ENCODE results near the gene AKAP17A. TPM values are rescaled to one million over a fixed set of nuclear protein-coding genes. Genes with fewer than 3 reads are reported as not detected.
A peak's percentile ranks its signal among the peaks of the same experiment; 100 is the strongest.

The AKAP17A gene
- total RNA-seq, 1 donor from 2014 or later, result 30.8 TPM

DNA sequence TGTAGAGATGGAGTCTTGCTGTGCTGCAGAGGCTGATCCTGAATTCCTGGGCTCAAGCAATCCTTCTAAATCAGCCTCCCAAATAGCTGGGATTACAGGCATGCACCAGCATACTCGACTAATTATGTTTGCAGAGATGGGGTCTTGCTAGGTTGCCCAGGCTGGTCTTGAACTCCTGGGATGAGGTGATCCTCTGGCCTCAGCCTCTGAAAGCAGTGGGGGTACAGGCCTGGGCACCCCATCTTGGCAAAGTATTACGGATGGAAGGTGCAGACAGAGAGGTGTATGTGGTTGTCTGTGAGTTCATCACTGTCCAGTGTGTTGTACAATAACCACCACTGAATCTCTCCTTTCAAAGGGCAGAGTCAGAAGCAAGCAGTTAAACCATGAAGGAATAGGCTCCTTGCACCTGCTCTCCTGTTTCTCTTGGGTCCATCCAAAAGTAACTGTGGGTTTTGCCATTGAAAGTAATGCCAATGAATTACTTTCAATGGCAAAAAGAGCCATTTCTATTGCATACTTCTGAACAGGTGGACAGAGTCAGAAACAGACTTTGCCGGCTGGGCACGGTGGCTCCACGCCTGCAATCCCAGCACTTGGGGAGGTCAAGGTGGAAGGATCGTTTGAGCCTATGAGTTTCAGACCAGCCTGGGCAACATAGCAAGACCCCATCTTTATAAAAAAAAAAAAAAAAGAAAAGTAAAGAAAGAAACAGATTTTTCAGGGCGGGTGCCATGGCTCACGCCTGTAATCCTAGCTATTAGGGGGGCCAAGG is 7.0 kb upstream of the AKAP17A start:
- no peak for TF ChIP-seq CTCF (IDR thresholded peaks at IDR 0.05; ENCODE audit: partially characterized antibody, unreplicated experiment)

GRCh38 chrX:1587161-1587560 is 4.2 kb upstream of the AKAP17A start:
- TF ChIP-seq CTCF (IDR thresholded peaks at IDR 0.05; ENCODE audit: partially characterized antibody, unreplicated experiment), result no peak
- no peaks in the 10 kb centered on the region for H3K9me3 Mint-ChIP-seq (ENCODE audit: unreplicated experiment)
- H3K36me3 Mint-ChIP-seq (ENCODE audit: unreplicated experiment), result no peaks in the 10 kb centered on the region
- no peaks in the 10 kb centered on the region for H3K4me1 Mint-ChIP-seq (ENCODE audit: low read depth, unreplicated experiment)
- H3K27ac Mint-ChIP-seq (ENCODE audit: unreplicated experiment), result no peak overlapping the region
- peaks cover 2% of the 10 kb centered on the region for H3K27me3 Mint-ChIP-seq (ENCODE audit: unreplicated experiment)
- DNase-seq, result no peak
- H3K4me3 Mint-ChIP-seq (ENCODE audit: unreplicated experiment), result no peak overlapping the region

More for the DNA sequence above, 7.0 kb upstream of the AKAP17A start:
- DNase-seq, result no peak
- Mint-ChIP-seq H3K4me3 (ENCODE audit: unreplicated experiment) (no peak overlapping the region), H3K4me1 (ENCODE audit: low read depth, unreplicated experiment) (no peaks in the 10 kb centered on the region), H3K27me3 (ENCODE audit: unreplicated experiment) (peaks cover 2% of the 10 kb centered on the region), H3K9me3 (ENCODE audit: unreplicated experiment) (peaks cover 1% of the 10 kb centered on the region), H3K36me3 (ENCODE audit: unreplicated experiment) (no peaks in the 10 kb centered on the region), H3K27ac (ENCODE audit: unreplicated experiment) (no peak overlapping the region)

GRCh38 chrX:1589356-1590130 is 1.9 kb upstream of the AKAP17A start:
- TF ChIP-seq CTCF (IDR thresholded peaks at IDR 0.05; ENCODE audit: partially characterized antibody, unreplicated experiment), result no peak
- Mint-ChIP-seq H3K9me3 (ENCODE audit: unreplicated experiment) (no peaks in the 10 kb centered on the region), H3K27ac (ENCODE audit: unreplicated experiment) (no peak overlapping the region), H3K27me3 (ENCODE audit: unreplicated experiment) (peaks cover 3% of the 10 kb centered on the region), H3K4me3 (ENCODE audit: unreplicated experiment) (no peak overlapping the region), H3K4me1 (ENCODE audit: low read depth, unreplicated experiment) (peaks cover 2% of the 10 kb centered on the region), H3K36me3 (ENCODE audit: unreplicated experiment) (no peaks in the 10 kb centered on the region)
- no peak for DNase-seq

GRCh38 chrX:1591863-1592469 is 562 bp downstream of the AKAP17A start:
- peak overlapping the region; percentile 28 for H3K27ac Mint-ChIP-seq (ENCODE audit: unreplicated experiment)
- H3K36me3 Mint-ChIP-seq (ENCODE audit: unreplicated experiment), result no peaks in the 10 kb centered on the region
- peak overlapping the region; percentile 85 for H3K4me3 Mint-ChIP-seq (ENCODE audit: unreplicated experiment)
- peaks cover 3% of the 10 kb centered on the region for H3K27me3 Mint-ChIP-seq (ENCODE audit: unreplicated experiment)
- no peak for DNase-seq
- peaks cover 2% of the 10 kb centered on the region for H3K9me3 Mint-ChIP-seq (ENCODE audit: unreplicated experiment)
- TF ChIP-seq CTCF (IDR thresholded peaks at IDR 0.05; ENCODE audit: partially characterized antibody, unreplicated experiment), result no peak
- H3K4me1 Mint-ChIP-seq (ENCODE audit: low read depth, unreplicated experiment), result peaks cover 2% of the 10 kb centered on the region

All from glutamatergic neuron (in vitro differentiated cells).